ENCODE data around the gene RAB1A. TPM values are rescaled to one million over a fixed set of nuclear protein-coding genes. Genes with fewer than 3 reads are reported as not detected.

Gene RAB1A
- total and polyA plus RNA-seq, 2 donors (not counting 1 experiment from before 2014, with no cell fraction given): 26.6 to 42.2 TPM

- H3K9ac ChIP-seq (ENCODE audit: low read length): peak within 1 kb of the TSS; percentile 83
- DNase-seq (peak; percentile 98), ATAC-seq (ENCODE audit: low read depth) (peak; percentile 92)
- peaks cover 81% of the 10 kb centered on the region for H3K79me2 ChIP-seq (ENCODE audit: control insufficient read depth, insufficient read depth, low read length)
- CTCF ChIA-PET: interaction anchor here (0.6 to 5.8 kb wide), 17 partner anchors 8 to 1195 kb away, joined by 3 to 51 read pairs (median 4); partner anchors contain the start of genes ACTR2, RAB1A and SLC1A4
- POLR2A ChIA-PET: interaction anchor here (0.6 to 3.4 kb wide), 13 partner anchors 9 to 1215 kb away, joined by 3 to 21 read pairs (median 7); partner anchors contain the start of genes ACTR2, RAB1A and UGP2
- H3K9me3 ChIP-seq (ENCODE audit: control extremely low read depth in 1 of 3, control insufficient read depth in 2 of 3, insufficient read depth in 1 of 3, low read length in 2 of 3): peaks cover 0 to under 1% (median 0%) of the 10 kb centered on the region in 3 donors
- Mint-ChIP-seq H3K27ac (peak within 1 kb of the TSS; percentile 99), H3K9me3 (ENCODE audit: insufficient read depth) (no peaks in the 10 kb centered on the region), H3K4me1 (peaks cover 65% of the 10 kb centered on the region), H3K4me3 (peak within 1 kb of the TSS; percentile 100), H3K27me3 (no peaks in the 10 kb centered on the region)
- intact Hi-C loops (cut with micrococcal nuclease): loop anchor here (1.0 to 10.0 kb wide), 8 partner anchors 8 to 912 kb away; partner anchors contain the start of genes ACTR2, AFTPH, PELI1 and RAB1A
- peak within 1 kb of the TSS; percentile 84 for H3K4me2 ChIP-seq (replicated peaks; ENCODE audit: low read depth, low read length, poor library complexity, severe bottlenecking)
- peaks cover 1% of the 10 kb centered on the region for H4K20me1 ChIP-seq (ENCODE audit: control insufficient read depth, insufficient read depth, low read length, poor library complexity, severe bottlenecking)
- H3K4me3 ChIP-seq (ENCODE audit: control extremely low read depth in 1 of 5, extremely low read depth in 1 of 5, insufficient read depth in 1 of 5, low read depth in 2 of 5, low read length in 4 of 5): peak within 1 kb of the TSS; percentile 76 to 81 (median 80)
- no peaks in the 10 kb centered on the region for H3K27me3 ChIP-seq (replicated peaks in 1 of 4; ENCODE audit: control extremely low read depth in 1 of 4, control insufficient read depth in 3 of 4, insufficient read depth in 4 of 4, low read length in 3 of 4)
- peak within 1 kb of the TSS; percentile 91 for H2AFZ ChIP-seq (ENCODE audit: insufficient read depth, low read depth, low read length, poor library complexity, severe bottlenecking)
- under 1% methylated on average over 98 of the region's 99 CpGs for WGBS (ENCODE audit: insufficient coverage)
- peaks cover 47 to 48% of the 10 kb centered on the region in 2 donors for H3K4me1 ChIP-seq (ENCODE audit: control insufficient read depth in 2 of 2, insufficient read depth in 2 of 2, low read length in 2 of 2)
- no peaks in the 10 kb centered on the region for H3K36me3 ChIP-seq (replicated peaks in 1 of 2; ENCODE audit: control extremely low read depth in 1 of 2, control insufficient read depth in 1 of 2, extremely low read depth in 1 of 2, insufficient read depth in 2 of 2, low read length in 1 of 2)
- peak within 1 kb of the TSS; percentile 78 to 88 for H3K27ac ChIP-seq (ENCODE audit: low read length in 2 of 2)
- TF ChIP-seq CTCF (IDR thresholded peaks at IDR 0.05): no peak
- no peak for TF ChIP-seq EZH2 (IDR thresholded peaks at IDR 0.05; ENCODE audit: borderline replicate concordance, insufficient read depth, low read depth, low read length, poor library complexity, severe bottlenecking)
These were observed 73.5 kb downstream of the RAB1A start, which contains the start of gene CEP68 for GRCh38 chr2:65056215-65057053. Gene CEP68, plus strand, starts transcription at chr2:65056416. Its CDS starts 13,029 bp downstream, at chr2:65069445.
